HL-60/S4 (cell line): ENCODE data around the gene TRIP12.
"Not testable (repeated sequence)": the region's sequence is repeated elsewhere in the genome, so short reads cannot be mapped to it uniquely, and the experiment has no call there.

Experiments
- in situ Hi-C: fragments of 300-500 bp; cut with MboI; formaldehyde crosslinking; loops from 2 replicates; pipeline ENCODE4 v1.14.3; 2022; ENCODE audit warnings: low sequenced_read_pairs

Gene TRIP12

GRCh38 chr2:229921892-229922448 is at the start of gene TRIP12:
Gene TRIP12 (minus strand): TSS chr2:229922009. CDS start chr2:229880079, 41,930 bp downstream.
- in situ Hi-C loops, result no loop called here

GRCh38 chr2:229971298-229971790 is 49.5 kb upstream of the TRIP12 start:
- in situ Hi-C loops, result no loop called here

GRCh38 chr2:229970406-229970805 is 48.6 kb upstream of the TRIP12 start:
- in situ Hi-C loops, result no loop called here

GRCh38 chr2:229969921-229970320 is 48.1 kb upstream of the TRIP12 start:
- in situ Hi-C loops, result no loop called here

- in situ Hi-C loops, result not testable (repeated sequence)
These were observed 41.8 kb upstream of the TRIP12 start for GRCh38 chr2:229963596-229963995.

GRCh38 chr2:229956491-229956890 is 34.7 kb upstream of the TRIP12 start:
- in situ Hi-C loops, result no loop called here

GRCh38 chr2:229955663-229956062 is 33.9 kb upstream of the TRIP12 start:
- in situ Hi-C loops, result no loop called here

GRCh38 chr2:229952256-229952835 is 30.5 kb upstream of the TRIP12 start:
- in situ Hi-C loops, result no loop called here

GRCh38 chr2:229947544-229947943 is 25.7 kb upstream of the TRIP12 start:
- in situ Hi-C loops, result no loop called here

- in situ Hi-C loops, result no loop called here
These were observed 24.2 kb upstream of the TRIP12 start for GRCh38 chr2:229945975-229946374.

- in situ Hi-C loops, result no loop called here
These were observed 22.1 kb upstream of the TRIP12 start for GRCh38 chr2:229943770-229944449.

GRCh38 chr2:229943171-229943570 is 21.4 kb upstream of the TRIP12 start:
- in situ Hi-C loops, result no loop called here

- in situ Hi-C loops, result no loop called here
These were observed 20.9 kb upstream of the TRIP12 start for GRCh38 chr2:229942671-229943070.

GRCh38 chr2:229937537-229937936 is 15.7 kb upstream of the TRIP12 start:
- in situ Hi-C loops, result no loop called here

- in situ Hi-C loops, result no loop called here
These were observed 9.4 kb upstream of the TRIP12 start for GRCh38 chr2:229931241-229931640.

- in situ Hi-C loops, result no loop called here
These were observed 8.8 kb upstream of the TRIP12 start for GRCh38 chr2:229930656-229931055.

GRCh38 chr2:229927817-229928321 is 6.1 kb upstream of the TRIP12 start:
- in situ Hi-C loops, result no loop called here

- in situ Hi-C loops, result no loop called here
These were observed 3.4 kb upstream of the TRIP12 start for GRCh38 chr2:229925201-229925600.

GRCh38 chr2:229924541-229924940 is 2.7 kb upstream of the TRIP12 start:
- in situ Hi-C loops, result not testable (repeated sequence)

GRCh38 chr2:229922449-229923386 is 909 bp upstream of the TRIP12 start, which contains the start of gene FBXO36:
Gene FBXO36 (plus strand): TSS chr2:229922503. CDS start chr2:229922514, 11 bp downstream.
- in situ Hi-C loops, result no loop called here
